AG04449 (cell line): ENCODE results near the gene MBNL1.

Experiments used
- CTCF ChIA-PET: fragments of 350-600 bp; formaldehyde crosslinking; extraction: SDS; loops from one replicate; lab custom pipeline; 2021; ENCODE audit warnings: antibody characterized with exemption; lab: Yijun Ruan, JAX
- POLR2A ChIA-PET: fragments of 400-600, 350-600 bp; formaldehyde crosslinking; extraction: SDS; loops from one replicate; lab custom pipeline; 2020; ENCODE audit warnings: antibody characterized with exemption, inconsistent platforms; lab: Yijun Ruan, JAX
- DNase-seq: peaks from one replicate; pipeline ENCODE4 v3.0.0-alpha.2; 2010; ENCODE audit warnings: low read depth, low spot score
- H3K4me3 ChIP-seq: 2 replicates; pipeline ENCODE4 v1.5.1; 2011; ENCODE audit warnings: low read depth, mild to moderate bottlenecking, control low read depth, low read length
- TF ChIP-seq, protein P1 (sequence below): IDR thresholded peaks from one replicate; pipeline ENCODE4 v1.5.1; 2011; ENCODE audit warnings: mild to moderate bottlenecking, moderate library complexity, low read length, control low read depth, inconsistent platforms; ENCODE audit not compliant: insufficient read depth; ENCODE audit errors: missing control alignments

Gene MBNL1

DNA sequence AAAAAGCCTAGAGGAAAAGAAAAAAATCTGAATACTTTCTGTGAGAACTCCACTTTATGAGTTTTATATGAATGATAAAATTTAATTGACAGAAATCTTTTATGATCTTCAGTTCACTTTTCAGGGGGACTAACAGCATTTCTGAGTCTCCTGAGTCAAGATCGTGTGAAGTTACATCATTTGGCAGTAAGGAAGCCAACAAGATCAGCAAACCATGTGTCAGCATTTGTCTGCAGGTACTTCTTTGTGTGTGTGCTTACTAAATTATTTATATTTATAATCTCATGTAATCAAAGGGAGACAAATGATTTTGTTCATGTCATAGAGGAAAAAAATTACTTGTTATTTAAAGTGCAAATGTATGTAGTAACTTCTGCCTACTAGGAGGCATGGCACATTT is 217.6 kb downstream of the MBNL1 start:
- H3K4me3 ChIP-seq: no peak overlapping the region
- POLR2A ChIA-PET: no interaction called here
- TF ChIP-seq, protein P1, sequence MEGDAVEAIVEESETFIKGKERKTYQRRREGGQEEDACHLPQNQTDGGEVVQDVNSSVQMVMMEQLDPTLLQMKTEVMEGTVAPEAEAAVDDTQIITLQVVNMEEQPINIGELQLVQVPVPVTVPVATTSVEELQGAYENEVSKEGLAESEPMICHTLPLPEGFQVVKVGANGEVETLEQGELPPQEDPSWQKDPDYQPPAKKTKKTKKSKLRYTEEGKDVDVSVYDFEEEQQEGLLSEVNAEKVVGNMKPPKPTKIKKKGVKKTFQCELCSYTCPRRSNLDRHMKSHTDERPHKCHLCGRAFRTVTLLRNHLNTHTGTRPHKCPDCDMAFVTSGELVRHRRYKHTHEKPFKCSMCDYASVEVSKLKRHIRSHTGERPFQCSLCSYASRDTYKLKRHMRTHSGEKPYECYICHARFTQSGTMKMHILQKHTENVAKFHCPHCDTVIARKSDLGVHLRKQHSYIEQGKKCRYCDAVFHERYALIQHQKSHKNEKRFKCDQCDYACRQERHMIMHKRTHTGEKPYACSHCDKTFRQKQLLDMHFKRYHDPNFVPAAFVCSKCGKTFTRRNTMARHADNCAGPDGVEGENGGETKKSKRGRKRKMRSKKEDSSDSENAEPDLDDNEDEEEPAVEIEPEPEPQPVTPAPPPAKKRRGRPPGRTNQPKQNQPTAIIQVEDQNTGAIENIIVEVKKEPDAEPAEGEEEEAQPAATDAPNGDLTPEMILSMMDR: no peak
- CTCF ChIA-PET: interaction anchor here (1.2 kb wide), 1 partner anchor 11 kb away, joined by 4 read pairs; no protein-coding TSS in a partner anchor
- no peak for DNase-seq

DNA sequence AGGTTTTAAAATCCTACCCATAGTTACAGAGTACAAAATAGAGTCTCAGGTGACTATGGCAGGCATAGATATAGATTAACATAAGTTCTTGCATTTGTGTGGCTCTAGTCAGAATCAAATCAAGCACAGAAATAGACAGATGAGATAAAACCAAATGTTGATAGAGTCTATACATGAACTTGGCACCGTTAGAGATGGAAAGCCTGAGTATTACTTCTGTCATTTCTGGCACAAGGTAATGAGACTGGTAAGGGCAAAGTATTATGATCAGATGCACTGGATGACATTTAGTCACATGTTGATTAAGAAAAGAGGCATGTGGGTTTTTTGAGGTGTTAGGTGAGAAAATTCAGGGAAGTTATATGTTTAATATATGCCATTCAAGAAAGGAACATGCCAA is 219.7 kb downstream of the MBNL1 start:
- ChIA-PET POLR2A (no interaction called here), CTCF (no interaction called here)
- TF ChIP-seq, protein P1: no peak
- H3K4me3 ChIP-seq: no peak overlapping the region
- DNase-seq: no peak

DNA sequence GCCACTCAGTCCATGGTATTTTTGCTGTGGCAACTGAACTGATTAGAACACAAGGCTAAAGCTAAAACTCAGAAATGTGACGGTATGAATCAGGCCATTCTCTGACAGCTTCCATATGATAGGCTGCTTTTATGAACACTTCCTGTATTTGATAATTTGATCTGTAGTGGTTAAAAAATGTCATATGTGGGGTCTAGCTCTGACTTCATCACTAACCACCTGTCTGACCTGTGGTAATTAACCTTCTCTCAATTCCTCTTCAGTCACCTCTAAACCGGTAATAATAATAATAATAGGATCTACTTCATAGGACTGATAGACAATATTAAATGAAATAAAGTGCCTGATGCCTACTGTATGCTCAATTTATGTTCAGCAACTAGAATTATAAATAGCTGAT is 223.2 kb downstream of the MBNL1 start:
- no peak overlapping the region for H3K4me3 ChIP-seq
- TF ChIP-seq, protein P1: no peak
- ChIA-PET POLR2A (no interaction called here), CTCF (interaction anchor here (0.7 to 1.4 kb wide), 3 partner anchors 11 to 32 kb away, joined by 3 to 4 read pairs (median 4); no protein-coding TSS in a partner anchor)
- DNase-seq: no peak

DNA sequence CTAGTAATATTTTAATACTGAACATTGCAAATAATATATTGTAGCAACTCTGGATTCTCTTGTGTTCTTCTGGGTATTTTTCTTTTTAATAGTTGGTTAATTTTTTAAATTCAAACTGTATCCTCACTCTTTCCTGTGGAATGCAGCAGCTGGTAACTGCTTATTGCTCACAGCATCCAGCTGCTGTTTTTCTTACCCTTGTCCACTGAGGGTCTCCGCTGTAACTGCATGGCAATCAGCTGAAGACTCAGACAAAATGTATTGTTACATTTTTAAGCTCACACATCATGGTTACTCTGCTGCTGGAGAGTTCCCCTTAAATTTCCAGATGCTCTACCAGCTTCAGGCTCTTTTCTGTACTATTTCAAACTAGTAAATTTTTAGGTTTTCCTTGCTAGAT is 227.6 kb downstream of the MBNL1 start:
- DNase-seq: no peak
- TF ChIP-seq, protein P1: no peak
- CTCF ChIA-PET: interaction anchor here (0.9 kb wide), 2 partner anchors 29 to 443 kb away, joined by 3 read pairs; no protein-coding TSS in a partner anchor
- POLR2A ChIA-PET: no interaction called here
- H3K4me3 ChIP-seq: no peak overlapping the region

DNA sequence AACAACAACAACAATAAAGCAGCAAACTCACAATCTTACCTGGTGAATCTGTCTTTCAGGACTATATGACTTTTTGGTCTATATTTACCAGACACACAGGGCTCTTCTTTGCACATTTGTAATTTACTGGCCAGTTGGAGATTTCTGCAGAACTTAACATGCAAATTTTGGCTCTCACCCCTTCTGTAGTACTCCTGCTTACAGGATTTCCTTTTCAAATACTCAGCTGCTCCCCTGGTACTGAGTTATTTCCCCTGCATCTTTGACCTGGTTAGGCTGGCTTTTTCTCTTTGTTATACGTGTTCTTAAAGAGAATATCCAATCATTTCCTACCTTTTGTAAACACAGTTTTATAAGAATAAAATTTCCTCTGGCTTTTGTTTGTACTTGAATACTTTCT is 228.0 kb downstream of the MBNL1 start:
- no peak overlapping the region for H3K4me3 ChIP-seq
- no peak for DNase-seq
- ChIA-PET CTCF (interaction anchor here (0.9 kb wide), 2 partner anchors 30 to 443 kb away, joined by 3 read pairs; no protein-coding TSS in a partner anchor), POLR2A (no interaction called here)
- TF ChIP-seq, protein P1: no peak

DNA sequence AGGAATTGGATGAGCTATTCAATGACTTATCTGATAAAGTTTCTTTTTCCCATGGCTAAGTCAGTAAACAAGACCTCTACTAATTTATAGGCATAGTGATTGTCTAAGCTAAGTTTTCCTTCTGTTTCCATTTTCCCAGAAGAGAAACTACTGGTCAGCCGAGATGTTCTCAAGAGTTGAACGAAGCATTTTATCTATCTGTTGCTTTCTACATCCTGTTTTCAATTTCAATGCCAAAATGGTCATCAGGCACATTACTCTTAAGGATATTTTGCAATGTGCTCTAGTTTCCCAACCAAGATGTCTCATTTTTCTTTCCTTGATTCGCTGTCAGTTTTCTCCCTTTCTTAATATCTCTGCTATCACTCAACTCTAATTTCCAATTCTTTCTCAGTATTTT is 228.7 kb downstream of the MBNL1 start:
- TF ChIP-seq, protein P1: no peak
- CTCF ChIA-PET: no interaction called here
- POLR2A ChIA-PET: no interaction called here
- DNase-seq: no peak
- no peak overlapping the region for H3K4me3 ChIP-seq
